ENCODE measurements around the gene EFS.

GRCh38 chr14:23360496-23360895 is 4.5 kb downstream of the EFS start:
- no peak for TF ChIP-seq POLR2A (IDR thresholded peaks at IDR 0.05)
- TF ChIP-seq EP300 (IDR thresholded peaks at IDR 0.05), result no peak
- no peak for TF ChIP-seq CTCF (IDR thresholded peaks at IDR 0.05)
- TF ChIP-seq POLR2AphosphoS5 (IDR thresholded peaks at IDR 0.05), result no peak
